GM23338 (cell line): ENCODE measurements around the gene KRT85. TPM values are rescaled to one million over a fixed set of nuclear protein-coding genes. Genes with fewer than 3 reads are reported as not detected.

ENCODE experiments used
- ATAC-seq: fragments of 200-7000 bp; cut with Tn5 transposase; 3 replicates; pipeline ENCODE4 v1.9.1; 2020
- DNase-seq: peaks from one replicate; pipeline ENCODE4 v3.0.0-alpha.2; 2015; ENCODE audit warnings: low spot score
- H2AFZ ChIP-seq: fragments of 200-600 bp; sonication (generic); 2 replicates; pipeline ENCODE4 v1.8.0; 2016; ENCODE audit warnings: antibody characterized with exemption, mild to moderate bottlenecking, moderate library complexity
- H3F3A ChIP-seq: fragments of 200-600 bp; sonication (generic); replicated peaks from 2 replicates; pipeline ENCODE4 v1.8.0; 2017; ENCODE audit warnings: antibody characterized with exemption, mixed run types, low read depth
- H3K27ac ChIP-seq: fragments of 200-600 bp; sonication (generic); 2 replicates; pipeline ENCODE4 v1.6.1; 2016; ENCODE audit warnings: low read depth
- H3K27me3 ChIP-seq: fragments of 200-600 bp; sonication (generic); 2 replicates; pipeline ENCODE4 v1.8.0; 2016; ENCODE audit warnings: mild to moderate bottlenecking, mixed run types, moderate library complexity; ENCODE audit not compliant: insufficient read depth
- H3K36me3 ChIP-seq: fragments of 200-600 bp; sonication (generic); 2 replicates; pipeline ENCODE4 v1.8.0; 2016; ENCODE audit warnings: mild to moderate bottlenecking; ENCODE audit not compliant: insufficient read depth
- H3K4me1 ChIP-seq: fragments of 200-600 bp; sonication (generic); 2 replicates; pipeline ENCODE4 v1.8.0; 2016; ENCODE audit warnings: mild to moderate bottlenecking, moderate library complexity; ENCODE audit not compliant: insufficient read depth
- H3K4me2 ChIP-seq: fragments of 200-600 bp; sonication (generic); 2 replicates; pipeline ENCODE4 v1.7.1; 2017; ENCODE audit warnings: mixed run types
- H3K4me3 ChIP-seq: fragments of 200-600 bp; sonication (generic); 2 replicates; pipeline ENCODE4 v1.6.1; 2016; ENCODE audit warnings: mixed run types
- H3K79me2 ChIP-seq: fragments of 200-600 bp; sonication (generic); replicated peaks from 2 replicates; pipeline ENCODE4 v1.8.0; 2017; ENCODE audit warnings: mild to moderate bottlenecking; ENCODE audit not compliant: insufficient read depth
- H3K9me2 ChIP-seq: fragments of 200-600 bp; sonication (generic); 2 replicates; pipeline ENCODE4 v1.8.0; 2017; ENCODE audit not compliant: insufficient read depth
- H4K20me1 ChIP-seq: fragments of 200-600 bp; sonication (generic); replicated peaks from 2 replicates; pipeline ENCODE4 v1.8.0; 2017; ENCODE audit warnings: mild to moderate bottlenecking; ENCODE audit not compliant: insufficient read depth
- H3K27ac Mint-ChIP-seq: 2 replicates; pipeline ENCODE4 v1.8.0; 2020; ENCODE audit warnings: inconsistent platforms, mild to moderate bottlenecking, moderate library complexity, mixed read lengths
- H3K27me3 Mint-ChIP-seq: 3 replicates; pipeline ENCODE4 v1.8.0; 2022; ENCODE audit warnings: low read depth, mild to moderate bottlenecking, moderate library complexity, mixed read lengths, inconsistent platforms; ENCODE audit not compliant: insufficient read depth, poor library complexity
- H3K36me3 Mint-ChIP-seq: 3 replicates; pipeline ENCODE4 v1.8.0; 2021; ENCODE audit warnings: low read depth, mild to moderate bottlenecking, inconsistent platforms, moderate library complexity, mixed read lengths
- H3K4me1 Mint-ChIP-seq: 3 replicates; pipeline ENCODE4 v1.8.0; 2020; ENCODE audit warnings: mild to moderate bottlenecking, inconsistent platforms, mixed read lengths
- H3K4me3 Mint-ChIP-seq: 3 replicates; pipeline ENCODE4 v1.8.0; 2021; ENCODE audit warnings: moderate library complexity, mild to moderate bottlenecking, inconsistent platforms, mixed read lengths
- H3K9me3 Mint-ChIP-seq: 3 replicates; pipeline ENCODE4 v1.8.0; 2020; ENCODE audit warnings: moderate library complexity, mild to moderate bottlenecking, inconsistent platforms, mixed read lengths
- CREB1 ChIP-seq: fragments of 250-450 bp; sonication (Bioruptor Pico); IDR thresholded peaks from 2 replicates; pipeline ENCODE4 v1.5.0; 2020; ENCODE audit warnings: low read depth, mild to moderate bottlenecking, moderate library complexity
- EZH2 ChIP-seq: fragments of 200-600 bp; sonication (generic); IDR thresholded peaks from one replicate; pipeline ENCODE4 v1.8.0; 2017; ENCODE audit warnings: antibody characterized with exemption, mild to moderate bottlenecking, low read depth; ENCODE audit not compliant: unreplicated experiment
- EZH2phosphoT487 ChIP-seq: fragments of 200-600 bp; sonication (generic); IDR thresholded peaks from one replicate; pipeline ENCODE4 v1.8.1; 2018; ENCODE audit warnings: antibody characterized with exemption; ENCODE audit not compliant: unreplicated experiment
- JUNB ChIP-seq: IDR thresholded peaks from one replicate; pipeline ENCODE4 v1.6.1; 2016; ENCODE audit warnings: antibody characterized with exemption; ENCODE audit not compliant: unreplicated experiment
- NANOG ChIP-seq: IDR thresholded peaks from 2 replicates; pipeline ENCODE4 v1.6.1; 2016; ENCODE audit warnings: antibody characterized with exemption, borderline replicate concordance
- POLR2AphosphoS5 ChIP-seq: IDR thresholded peaks from 2 replicates; pipeline ENCODE4 v1.6.1; 2016; ENCODE audit warnings: antibody characterized with exemption, low read depth
- STAT1 ChIP-seq: IDR thresholded peaks from one replicate; pipeline ENCODE4 v1.6.1; 2016; ENCODE audit warnings: antibody characterized with exemption; ENCODE audit not compliant: unreplicated experiment
- ZNF114 ChIP-seq: fragments of 250-450 bp; sonication (Bioruptor Pico); IDR thresholded peaks from 2 replicates; pipeline ENCODE4 v1.5.0; 2020; ENCODE audit warnings: mild to moderate bottlenecking, moderate library complexity
- ZNF331 ChIP-seq: fragments of 250-450 bp; sonication (Bioruptor Pico); IDR thresholded peaks from 2 replicates; pipeline ENCODE4 v1.5.0; 2020; ENCODE audit warnings: low read depth, mild to moderate bottlenecking, moderate library complexity
- polyA plus RNA-seq: library from polyadenylated mRNA; unstranded; fragments of >200 nt; fragmentation: Nextera tagmentation; extraction: Ambion mirVana; gene quantifications from 2 replicates; pipeline ENCODE4 v1.2.1, GENCODE V29; 2016
- total RNA-seq: library from RNA; depleted of rRNA; stranded (reverse); fragments of >200 nt; shearing (Covaris generic); gene quantifications from 2 replicates; pipeline ENCODE4 v1.2.3, GENCODE V29; 2014
- TF ChIP-seq, protein P1 (sequence below): IDR thresholded peaks from one replicate; pipeline ENCODE4 v1.6.1; 2018; ENCODE audit warnings: antibody characterized with exemption; ENCODE audit not compliant: unreplicated experiment
- TF ChIP-seq, protein P2 (sequence below): IDR thresholded peaks from 2 replicates; pipeline ENCODE4 v1.6.1; 2016; ENCODE audit warnings: antibody characterized with exemption
- TF ChIP-seq, protein P3 (sequence below), 2 experiments: fragments of 200-600 bp in 1 of 2; sonication (generic) in 1 of 2; conservative IDR thresholded peaks; 2 replicates each; pipeline versions ENCODE4 v1.5.1 to v1.6.1; 2016 to 2017; ENCODE audit warnings: antibody characterized with exemption in 2 of 2, low read depth in 2 of 2, mild to moderate bottlenecking in 2 of 2, moderate library complexity in 1 of 2
- TF ChIP-seq, protein P4 (sequence below): fragments of 250-450 bp; sonication (Bioruptor Pico); IDR thresholded peaks from 2 replicates; pipeline ENCODE4 v1.5.0; 2020; ENCODE audit warnings: mild to moderate bottlenecking, moderate library complexity

KRT85 gene
- total and polyA plus RNA-seq, 2 experiments from 2014 or later: not detected

DNA sequence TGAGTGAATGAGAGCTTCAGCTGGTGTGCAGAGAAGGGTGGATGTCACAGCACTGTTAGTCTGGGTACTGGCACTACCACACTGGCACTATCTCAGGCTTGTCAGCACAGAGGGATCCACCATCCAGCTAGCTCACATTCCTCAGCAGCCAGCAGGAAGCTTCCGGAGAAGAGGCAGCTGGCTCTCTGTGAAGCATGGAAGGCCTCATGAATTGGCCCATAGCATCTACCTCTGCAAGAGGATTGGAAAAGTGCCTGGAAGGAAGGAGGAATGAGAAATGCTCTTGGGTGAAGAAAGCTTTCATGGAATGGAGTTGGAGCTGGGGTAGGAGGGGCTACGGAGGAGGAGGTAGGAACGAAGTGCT is 56.0 kb downstream of the KRT85 start:
- peaks cover 39% of the 10 kb centered on the region for H3K27me3 Mint-ChIP-seq

More for the DNA sequence above, 56.0 kb downstream of the KRT85 start:
- no peaks in the 10 kb centered on the region for H3K79me2 ChIP-seq
- no peak overlapping the region for H3K27ac ChIP-seq
- no peaks in the 10 kb centered on the region for H3F3A ChIP-seq
- no peaks in the 10 kb centered on the region for H3K36me3 ChIP-seq
- H3K9me3 Mint-ChIP-seq: no peaks in the 10 kb centered on the region; the same call in 2 of the 3 replicates
- H3K4me1 ChIP-seq: peaks cover 7% of the 10 kb centered on the region
- H3K27ac Mint-ChIP-seq: no peak overlapping the region
- no peak overlapping the region for H2AFZ ChIP-seq
- TF ChIP-seq EZH2phosphoT487 (no peak), EZH2 (no peak), ZNF114 (CRISPR knock-in tag) (no peak), CREB1 (CRISPR knock-in tag) (no peak), POLR2AphosphoS5 (no peak), NANOG (no peak), JUNB (no peak), STAT1 (no peak), ZNF331 (no peak)
- TF ChIP-seq, protein P1, sequence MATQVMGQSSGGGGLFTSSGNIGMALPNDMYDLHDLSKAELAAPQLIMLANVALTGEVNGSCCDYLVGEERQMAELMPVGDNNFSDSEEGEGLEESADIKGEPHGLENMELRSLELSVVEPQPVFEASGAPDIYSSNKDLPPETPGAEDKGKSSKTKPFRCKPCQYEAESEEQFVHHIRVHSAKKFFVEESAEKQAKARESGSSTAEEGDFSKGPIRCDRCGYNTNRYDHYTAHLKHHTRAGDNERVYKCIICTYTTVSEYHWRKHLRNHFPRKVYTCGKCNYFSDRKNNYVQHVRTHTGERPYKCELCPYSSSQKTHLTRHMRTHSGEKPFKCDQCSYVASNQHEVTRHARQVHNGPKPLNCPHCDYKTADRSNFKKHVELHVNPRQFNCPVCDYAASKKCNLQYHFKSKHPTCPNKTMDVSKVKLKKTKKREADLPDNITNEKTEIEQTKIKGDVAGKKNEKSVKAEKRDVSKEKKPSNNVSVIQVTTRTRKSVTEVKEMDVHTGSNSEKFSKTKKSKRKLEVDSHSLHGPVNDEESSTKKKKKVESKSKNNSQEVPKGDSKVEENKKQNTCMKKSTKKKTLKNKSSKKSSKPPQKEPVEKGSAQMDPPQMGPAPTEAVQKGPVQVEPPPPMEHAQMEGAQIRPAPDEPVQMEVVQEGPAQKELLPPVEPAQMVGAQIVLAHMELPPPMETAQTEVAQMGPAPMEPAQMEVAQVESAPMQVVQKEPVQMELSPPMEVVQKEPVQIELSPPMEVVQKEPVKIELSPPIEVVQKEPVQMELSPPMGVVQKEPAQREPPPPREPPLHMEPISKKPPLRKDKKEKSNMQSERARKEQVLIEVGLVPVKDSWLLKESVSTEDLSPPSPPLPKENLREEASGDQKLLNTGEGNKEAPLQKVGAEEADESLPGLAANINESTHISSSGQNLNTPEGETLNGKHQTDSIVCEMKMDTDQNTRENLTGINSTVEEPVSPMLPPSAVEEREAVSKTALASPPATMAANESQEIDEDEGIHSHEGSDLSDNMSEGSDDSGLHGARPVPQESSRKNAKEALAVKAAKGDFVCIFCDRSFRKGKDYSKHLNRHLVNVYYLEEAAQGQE: no peak
- TF ChIP-seq, protein P2, sequence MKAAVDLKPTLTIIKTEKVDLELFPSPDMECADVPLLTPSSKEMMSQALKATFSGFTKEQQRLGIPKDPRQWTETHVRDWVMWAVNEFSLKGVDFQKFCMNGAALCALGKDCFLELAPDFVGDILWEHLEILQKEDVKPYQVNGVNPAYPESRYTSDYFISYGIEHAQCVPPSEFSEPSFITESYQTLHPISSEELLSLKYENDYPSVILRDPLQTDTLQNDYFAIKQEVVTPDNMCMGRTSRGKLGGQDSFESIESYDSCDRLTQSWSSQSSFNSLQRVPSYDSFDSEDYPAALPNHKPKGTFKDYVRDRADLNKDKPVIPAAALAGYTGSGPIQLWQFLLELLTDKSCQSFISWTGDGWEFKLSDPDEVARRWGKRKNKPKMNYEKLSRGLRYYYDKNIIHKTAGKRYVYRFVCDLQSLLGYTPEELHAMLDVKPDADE: no peak
- TF ChIP-seq, protein P3, sequence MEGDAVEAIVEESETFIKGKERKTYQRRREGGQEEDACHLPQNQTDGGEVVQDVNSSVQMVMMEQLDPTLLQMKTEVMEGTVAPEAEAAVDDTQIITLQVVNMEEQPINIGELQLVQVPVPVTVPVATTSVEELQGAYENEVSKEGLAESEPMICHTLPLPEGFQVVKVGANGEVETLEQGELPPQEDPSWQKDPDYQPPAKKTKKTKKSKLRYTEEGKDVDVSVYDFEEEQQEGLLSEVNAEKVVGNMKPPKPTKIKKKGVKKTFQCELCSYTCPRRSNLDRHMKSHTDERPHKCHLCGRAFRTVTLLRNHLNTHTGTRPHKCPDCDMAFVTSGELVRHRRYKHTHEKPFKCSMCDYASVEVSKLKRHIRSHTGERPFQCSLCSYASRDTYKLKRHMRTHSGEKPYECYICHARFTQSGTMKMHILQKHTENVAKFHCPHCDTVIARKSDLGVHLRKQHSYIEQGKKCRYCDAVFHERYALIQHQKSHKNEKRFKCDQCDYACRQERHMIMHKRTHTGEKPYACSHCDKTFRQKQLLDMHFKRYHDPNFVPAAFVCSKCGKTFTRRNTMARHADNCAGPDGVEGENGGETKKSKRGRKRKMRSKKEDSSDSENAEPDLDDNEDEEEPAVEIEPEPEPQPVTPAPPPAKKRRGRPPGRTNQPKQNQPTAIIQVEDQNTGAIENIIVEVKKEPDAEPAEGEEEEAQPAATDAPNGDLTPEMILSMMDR (conservative IDR thresholded peaks at IDR 0.05; ENCODE audit: low read depth in 2 of 2): no peak
- TF ChIP-seq, protein P4, sequence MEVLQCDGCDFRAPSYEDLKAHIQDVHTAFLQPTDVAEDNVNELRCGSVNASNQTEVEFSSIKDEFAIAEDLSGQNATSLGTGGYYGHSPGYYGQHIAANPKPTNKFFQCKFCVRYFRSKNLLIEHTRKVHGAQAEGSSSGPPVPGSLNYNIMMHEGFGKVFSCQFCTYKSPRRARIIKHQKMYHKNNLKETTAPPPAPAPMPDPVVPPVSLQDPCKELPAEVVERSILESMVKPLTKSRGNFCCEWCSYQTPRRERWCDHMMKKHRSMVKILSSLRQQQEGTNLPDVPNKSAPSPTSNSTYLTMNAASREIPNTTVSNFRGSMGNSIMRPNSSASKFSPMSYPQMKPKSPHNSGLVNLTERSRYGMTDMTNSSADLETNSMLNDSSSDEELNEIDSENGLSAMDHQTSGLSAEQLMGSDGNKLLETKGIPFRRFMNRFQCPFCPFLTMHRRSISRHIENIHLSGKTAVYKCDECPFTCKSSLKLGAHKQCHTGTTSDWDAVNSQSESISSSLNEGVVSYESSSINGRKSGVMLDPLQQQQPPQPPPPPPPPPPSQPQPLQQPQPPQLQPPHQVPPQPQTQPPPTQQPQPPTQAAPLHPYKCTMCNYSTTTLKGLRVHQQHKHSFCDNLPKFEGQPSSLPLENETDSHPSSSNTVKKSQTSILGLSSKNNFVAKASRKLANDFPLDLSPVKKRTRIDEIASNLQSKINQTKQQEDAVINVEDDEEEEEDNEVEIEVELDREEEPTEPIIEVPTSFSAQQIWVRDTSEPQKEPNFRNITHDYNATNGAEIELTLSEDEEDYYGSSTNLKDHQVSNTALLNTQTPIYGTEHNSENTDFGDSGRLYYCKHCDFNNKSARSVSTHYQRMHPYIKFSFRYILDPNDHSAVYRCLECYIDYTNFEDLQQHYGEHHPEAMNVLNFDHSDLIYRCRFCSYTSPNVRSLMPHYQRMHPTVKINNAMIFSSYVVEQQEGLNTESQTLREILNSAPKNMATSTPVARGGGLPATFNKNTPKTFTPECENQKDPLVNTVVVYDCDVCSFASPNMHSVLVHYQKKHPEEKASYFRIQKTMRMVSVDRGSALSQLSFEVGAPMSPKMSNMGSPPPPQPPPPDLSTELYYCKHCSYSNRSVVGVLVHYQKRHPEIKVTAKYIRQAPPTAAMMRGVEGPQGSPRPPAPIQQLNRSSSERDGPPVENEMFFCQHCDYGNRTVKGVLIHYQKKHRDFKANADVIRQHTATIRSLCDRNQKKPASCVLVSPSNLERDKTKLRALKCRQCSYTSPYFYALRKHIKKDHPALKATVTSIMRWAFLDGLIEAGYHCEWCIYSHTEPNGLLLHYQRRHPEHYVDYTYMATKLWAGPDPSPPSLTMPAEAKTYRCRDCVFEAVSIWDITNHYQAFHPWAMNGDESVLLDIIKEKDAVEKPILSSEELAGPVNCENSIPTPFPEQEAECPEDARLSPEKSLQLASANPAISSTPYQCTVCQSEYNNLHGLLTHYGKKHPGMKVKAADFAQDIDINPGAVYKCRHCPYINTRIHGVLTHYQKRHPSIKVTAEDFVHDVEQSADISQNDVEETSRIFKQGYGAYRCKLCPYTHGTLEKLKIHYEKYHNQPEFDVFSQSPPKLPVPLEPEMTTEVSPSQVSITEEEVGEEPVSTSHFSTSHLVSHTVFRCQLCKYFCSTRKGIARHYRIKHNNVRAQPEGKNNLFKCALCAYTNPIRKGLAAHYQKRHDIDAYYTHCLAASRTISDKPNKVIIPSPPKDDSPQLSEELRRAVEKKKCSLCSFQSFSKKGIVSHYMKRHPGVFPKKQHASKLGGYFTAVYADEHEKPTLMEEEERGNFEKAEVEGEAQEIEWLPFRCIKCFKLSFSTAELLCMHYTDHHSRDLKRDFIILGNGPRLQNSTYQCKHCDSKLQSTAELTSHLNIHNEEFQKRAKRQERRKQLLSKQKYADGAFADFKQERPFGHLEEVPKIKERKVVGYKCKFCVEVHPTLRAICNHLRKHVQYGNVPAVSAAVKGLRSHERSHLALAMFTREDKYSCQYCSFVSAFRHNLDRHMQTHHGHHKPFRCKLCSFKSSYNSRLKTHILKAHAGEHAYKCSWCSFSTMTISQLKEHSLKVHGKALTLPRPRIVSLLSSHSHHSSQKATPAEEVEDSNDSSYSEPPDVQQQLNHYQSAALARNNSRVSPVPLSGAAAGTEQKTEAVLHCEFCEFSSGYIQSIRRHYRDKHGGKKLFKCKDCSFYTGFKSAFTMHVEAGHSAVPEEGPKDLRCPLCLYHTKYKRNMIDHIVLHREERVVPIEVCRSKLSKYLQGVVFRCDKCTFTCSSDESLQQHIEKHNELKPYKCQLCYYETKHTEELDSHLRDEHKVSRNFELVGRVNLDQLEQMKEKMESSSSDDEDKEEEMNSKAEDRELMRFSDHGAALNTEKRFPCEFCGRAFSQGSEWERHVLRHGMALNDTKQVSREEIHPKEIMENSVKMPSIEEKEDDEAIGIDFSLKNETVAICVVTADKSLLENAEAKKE (CRISPR knock-in tag): no peak
- no peak for DNase-seq
- no peaks in the 10 kb centered on the region; the same call in 2 of the 3 replicates for H3K36me3 Mint-ChIP-seq
- no peaks in the 10 kb centered on the region for H4K20me1 ChIP-seq
- peaks cover 8% of the 10 kb centered on the region; the same call in 2 of the 3 replicates for H3K4me1 Mint-ChIP-seq
- no peak overlapping the region for H3K4me3 Mint-ChIP-seq
- no peak overlapping the region for H3K4me3 ChIP-seq
- no peak overlapping the region for H3K4me2 ChIP-seq
- no peak for ATAC-seq
- H3K9me2 ChIP-seq: no peaks in the 10 kb centered on the region
- H3K27me3 ChIP-seq: peaks cover 44% of the 10 kb centered on the region
